NCI-H446 (cell line): ENCODE results near the gene ENKD1.

ENCODE experiments used
- DNase-seq, 2 experiments: peaks; one replicate each; lab custom pipeline; 2025; lab: John Stamatoyannopoulos, UW

ENKD1 gene

DNA sequence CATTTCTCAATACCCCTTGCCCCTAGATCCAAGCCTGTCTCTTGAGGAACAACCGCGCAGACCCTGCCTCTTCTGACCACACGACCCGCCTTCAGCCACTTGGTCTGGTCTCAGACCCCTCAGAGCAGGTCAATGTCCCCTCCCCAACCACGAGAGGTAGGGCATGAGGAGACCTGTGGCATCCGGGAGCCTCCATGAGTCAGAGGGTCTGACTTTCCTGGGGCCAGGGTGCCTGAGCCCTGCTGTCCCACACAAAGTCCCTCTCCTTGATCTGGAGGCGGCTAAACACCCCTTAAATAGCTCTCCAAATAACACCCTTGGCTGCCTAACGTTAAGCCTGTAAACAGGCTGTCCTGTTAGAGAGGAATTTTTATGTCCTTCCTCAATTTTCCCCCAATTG lies 16.5 kb downstream of the ENKD1 start:
- DNase-seq: no peak

- DNase-seq: no peak
These were observed 17.0 kb downstream of the ENKD1 start for GRCh38 chr16:67649494-67649931.

DNA sequence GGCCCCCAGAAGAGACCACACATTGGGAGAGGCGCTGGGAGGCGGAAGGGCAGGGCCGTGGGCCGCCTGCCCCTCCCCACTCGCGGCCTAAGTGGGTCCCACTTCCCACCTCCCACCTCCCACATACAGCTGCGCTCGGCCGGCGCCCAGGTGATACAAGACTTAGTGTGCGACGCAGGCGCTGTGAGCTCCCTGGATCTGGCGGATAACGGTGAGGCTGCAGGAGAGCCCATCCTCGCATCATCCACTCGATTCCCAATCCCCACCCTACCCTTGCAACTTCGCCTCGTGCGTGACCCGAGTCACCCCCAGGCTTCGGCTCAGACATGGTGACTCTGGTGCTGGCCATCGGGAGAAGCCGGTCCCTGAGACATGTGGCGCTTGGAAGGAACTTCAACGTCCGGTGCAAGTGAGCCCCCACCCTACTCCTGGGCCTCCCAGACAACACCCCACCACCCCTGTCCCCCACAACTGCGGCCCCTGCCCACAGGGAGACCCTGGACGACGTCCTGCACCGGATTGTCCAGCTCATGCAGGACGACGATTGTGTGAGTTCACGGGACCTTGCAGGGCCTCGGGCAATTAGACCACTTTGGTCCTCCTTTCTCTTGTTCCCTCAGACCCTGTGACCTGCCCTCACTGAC lies 17.7 kb downstream of the ENKD1 start:
- DNase-seq: no peak

- DNase-seq: no peak
These were observed 18.3 kb downstream of the ENKD1 start for GRCh38 chr16:67648088-67648763.

- no peak for DNase-seq
These were observed 18.9 kb downstream of the ENKD1 start for GRCh38 chr16:67647681-67648080.

- no peak for DNase-seq
These were observed 19.4 kb downstream of the ENKD1 start for GRCh38 chr16:67647111-67647651.

- no peak for DNase-seq
These were observed 21.0 kb downstream of the ENKD1 start for GRCh38 chr16:67645397-67646121.

DNA sequence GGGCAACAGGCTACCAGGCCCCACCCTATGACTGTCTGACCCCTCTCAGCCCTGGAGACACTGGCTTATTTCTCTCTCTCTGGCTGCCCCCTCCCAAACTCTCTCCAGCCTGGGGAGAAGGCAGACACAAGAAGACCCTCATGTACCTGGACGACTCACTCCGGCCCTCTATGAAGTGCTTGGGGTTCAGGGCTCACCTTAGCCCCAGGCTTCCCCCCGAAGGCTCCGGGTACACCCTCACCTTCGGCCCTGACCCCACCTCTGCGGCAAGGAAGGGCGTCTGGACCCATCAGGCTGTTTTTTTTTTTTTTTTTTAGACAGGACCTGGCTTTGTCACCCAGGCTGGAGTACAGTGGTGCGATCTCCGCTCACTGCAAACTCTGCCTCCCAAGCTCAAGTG lies 22.5 kb downstream of the ENKD1 start:
- DNase-seq: no peak

GRCh38 chr16:67641779-67642708 lies 24.5 kb downstream of the ENKD1 start:
- peak; percentile 57 to 80 for DNase-seq

DNA sequence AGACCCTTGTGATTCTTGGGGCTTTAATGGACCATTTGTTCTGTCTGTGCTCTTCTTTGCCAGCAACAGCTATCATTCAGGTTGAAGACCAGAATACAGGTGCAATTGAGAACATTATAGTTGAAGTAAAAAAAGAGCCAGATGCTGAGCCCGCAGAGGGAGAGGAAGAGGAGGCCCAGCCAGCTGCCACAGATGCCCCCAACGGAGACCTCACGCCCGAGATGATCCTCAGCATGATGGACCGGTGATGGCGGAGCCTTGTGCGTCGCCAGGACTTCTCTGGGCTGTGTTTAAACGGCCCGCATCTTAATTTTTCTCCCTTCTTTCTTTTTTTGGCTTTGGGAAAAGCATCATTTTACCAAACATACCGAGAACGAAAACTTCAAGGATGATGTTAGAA lies 28.9 kb downstream of the ENKD1 start:
- DNase-seq: no peak

- no peak for DNase-seq
These were observed 29.8 kb downstream of the ENKD1 start for GRCh38 chr16:67636713-67637112.

DNA sequence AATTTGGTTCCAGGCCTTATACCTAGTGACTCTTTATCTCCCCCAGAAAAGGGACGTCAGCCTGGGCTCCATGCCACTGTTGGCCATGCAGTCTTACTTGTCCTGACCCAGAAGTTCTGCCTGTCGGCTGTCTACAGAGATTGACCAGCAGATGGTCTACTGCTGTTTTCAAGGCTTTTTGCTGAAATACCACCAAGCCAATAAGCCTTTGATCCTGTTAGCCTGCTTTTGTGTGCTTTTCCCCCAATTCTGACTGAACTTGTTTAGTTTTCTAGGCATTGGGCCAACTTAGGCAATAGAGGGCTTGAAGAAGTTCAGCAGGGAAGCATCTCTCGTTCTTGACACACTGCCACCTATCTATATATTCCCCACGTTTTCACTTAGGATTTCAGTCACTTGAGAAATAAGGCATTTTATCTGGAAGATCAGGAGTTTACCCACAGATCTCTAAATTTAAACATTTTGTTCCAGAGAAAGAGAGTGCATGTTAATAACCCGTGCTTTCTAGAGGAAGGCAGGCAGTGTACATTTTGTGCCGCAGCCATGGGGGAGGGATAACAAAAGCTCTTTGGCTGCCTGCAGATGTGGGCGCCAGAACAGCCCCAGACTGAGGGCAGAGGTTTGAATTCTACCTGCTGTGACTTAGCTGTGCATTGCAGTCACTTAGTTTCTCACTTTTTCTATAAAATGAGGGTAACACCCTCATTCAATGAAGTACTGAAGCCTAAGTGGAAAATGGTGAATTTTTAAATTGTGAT lies 34.0 kb downstream of the ENKD1 start:
- DNase-seq: no peak

- no peak for DNase-seq
These were observed 38.3 kb downstream of the ENKD1 start for GRCh38 chr16:67628216-67628615.

- DNase-seq: no peak
These were observed 52.7 kb downstream of the ENKD1 start for GRCh38 chr16:67613808-67614207.
